NCI-H2081 (cell line): ENCODE results near the gene ATP8B4.

Experiments used
- DNase-seq, 2 experiments: peaks; one replicate each; lab custom pipeline; 2025; lab: John Stamatoyannopoulos, UW

Gene ATP8B4

GRCh38 chr15:49809894-49810609 is 309.0 kb downstream of the ATP8B4 start:
- no peak for DNase-seq

GRCh38 chr15:49808341-49808740 is 310.7 kb downstream of the ATP8B4 start:
- no peak for DNase-seq
